GM18868 (cell line): ENCODE data around the gene NR1D2.
A peak's percentile ranks its signal among the peaks of the same experiment; 100 is the strongest.
"Not testable (repeated sequence)": the region's sequence is repeated elsewhere in the genome, so short reads cannot be mapped to it uniquely, and the experiment has no call there.

Source experiments
- ATAC-seq: cut with Tn5 transposase; IDR thresholded peaks from one replicate; pipeline ENCODE4 v1.9.1; 2021; ENCODE audit warnings: mild to moderate bottlenecking, moderate library complexity; ENCODE audit not compliant: unreplicated experiment

Gene NR1D2

DNA sequence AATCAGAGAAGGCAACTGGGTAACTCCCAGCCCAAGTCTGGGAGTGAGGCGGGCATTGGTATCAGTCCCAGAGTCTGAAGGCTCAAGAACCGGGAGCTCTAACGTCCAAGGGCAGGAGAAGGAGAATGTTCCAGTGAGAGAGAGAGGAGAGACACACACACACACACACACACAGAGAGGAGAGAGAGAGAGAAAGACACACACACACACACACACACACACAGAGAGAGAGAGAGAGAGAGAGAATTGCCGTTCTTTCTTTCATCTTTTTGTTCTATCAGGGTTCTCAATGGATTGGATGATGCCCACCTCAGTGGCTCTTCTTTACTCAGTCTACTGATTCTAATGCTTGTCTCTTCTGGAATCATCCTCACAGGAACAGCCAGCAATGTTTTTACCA lies 57.0 kb downstream of the NR1D2 start:
- no peak for ATAC-seq

GRCh38 chr3:24003466-24003865 lies 58.4 kb downstream of the NR1D2 start:
- no peak for ATAC-seq

DNA sequence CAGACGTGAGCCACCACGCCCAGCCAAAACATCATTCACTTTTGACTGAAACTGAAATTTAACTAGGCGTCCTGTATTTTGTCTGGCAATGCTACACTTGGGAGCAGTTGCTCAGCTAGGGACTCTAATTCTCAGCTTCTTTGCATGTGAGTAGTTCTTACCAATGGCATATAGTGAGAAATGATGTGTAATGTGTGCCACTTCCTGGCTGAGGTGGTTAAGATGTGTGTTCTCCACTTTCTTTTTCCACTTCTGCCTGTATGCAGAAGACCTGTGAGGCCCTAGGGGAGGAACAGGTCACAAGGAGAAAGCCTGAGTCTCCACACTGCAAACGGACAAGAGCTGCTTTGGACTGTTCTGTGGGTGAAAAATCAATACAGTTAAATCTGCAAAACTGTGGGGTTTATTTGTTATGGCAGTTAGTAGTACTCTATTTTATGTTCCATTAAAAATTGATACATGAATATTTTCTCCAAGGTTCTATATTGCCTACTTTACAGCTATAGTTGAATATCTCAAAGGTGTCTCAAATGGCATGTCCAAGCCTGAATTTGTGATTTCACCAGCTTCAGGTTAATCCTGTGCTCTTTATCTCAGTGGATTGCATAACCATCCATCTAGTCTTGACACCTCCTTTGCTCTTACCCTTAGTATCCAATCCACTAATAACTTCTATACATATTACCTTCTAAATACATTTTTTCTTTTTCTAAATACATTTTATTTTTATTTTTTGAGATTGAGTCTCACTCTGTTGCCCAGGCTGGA lies 59.3 kb downstream of the NR1D2 start:
- peak; percentile 77 for ATAC-seq

DNA sequence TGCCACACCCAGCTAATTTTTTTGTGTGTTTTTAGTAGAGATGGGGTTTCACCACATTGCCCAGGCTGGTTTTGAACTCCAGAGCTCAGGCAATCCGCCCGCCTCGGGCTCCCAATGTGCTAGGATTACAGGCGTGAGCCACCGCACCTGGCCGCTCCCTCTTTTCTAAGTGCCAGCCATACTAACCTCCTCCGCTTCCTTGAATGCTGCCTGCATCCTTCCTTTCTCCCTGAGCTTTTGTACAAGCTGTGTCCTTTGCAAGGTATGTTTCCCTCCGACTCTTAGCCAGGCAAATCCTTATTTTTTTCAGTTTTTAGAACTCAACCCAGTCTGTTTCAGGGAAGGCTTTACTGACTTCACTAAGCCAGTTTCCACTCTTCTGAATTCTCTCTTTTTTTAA lies 60.6 kb downstream of the NR1D2 start:
- ATAC-seq = no peak

- ATAC-seq = not testable (repeated sequence)
Measured at GRCh38 chr3:24010834-24011233, 65.7 kb downstream of the NR1D2 start.

DNA sequence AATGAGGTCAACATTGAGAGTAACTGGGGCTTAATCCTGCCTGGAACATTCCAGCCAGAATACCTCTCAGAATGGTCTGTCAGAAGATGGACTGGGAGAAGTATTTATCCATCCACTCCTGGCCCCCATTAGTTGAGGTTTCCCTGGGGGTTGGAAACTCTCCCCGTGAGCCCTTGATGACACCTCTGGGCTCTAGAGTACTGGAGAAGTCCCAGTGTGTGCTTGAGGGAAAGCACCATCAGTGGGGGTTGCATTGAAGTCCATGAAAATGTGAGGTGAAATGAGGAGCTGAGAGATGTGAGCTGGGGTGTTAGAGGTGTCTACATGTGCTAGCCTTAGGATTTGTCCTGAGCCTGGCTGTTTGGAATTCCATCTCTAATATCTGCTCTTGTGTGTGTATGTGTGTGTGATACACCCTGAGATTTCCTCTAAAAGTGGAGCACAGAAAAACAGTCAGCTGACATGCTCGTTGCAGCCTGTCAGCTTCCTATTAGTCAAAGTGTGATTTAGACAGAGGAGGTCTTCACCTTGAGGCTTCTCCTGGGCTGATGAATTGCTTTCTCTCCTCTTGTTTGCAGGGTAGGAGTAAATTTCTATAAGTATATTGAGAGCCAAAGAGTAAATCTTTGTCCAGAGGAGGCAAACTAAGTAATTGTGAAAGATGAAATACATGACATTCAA lies 67.6 kb downstream of the NR1D2 start:
- ATAC-seq = peak; percentile 84

- no peak for ATAC-seq
Measured at GRCh38 chr3:24017305-24017704, 72.2 kb downstream of the NR1D2 start.

DNA sequence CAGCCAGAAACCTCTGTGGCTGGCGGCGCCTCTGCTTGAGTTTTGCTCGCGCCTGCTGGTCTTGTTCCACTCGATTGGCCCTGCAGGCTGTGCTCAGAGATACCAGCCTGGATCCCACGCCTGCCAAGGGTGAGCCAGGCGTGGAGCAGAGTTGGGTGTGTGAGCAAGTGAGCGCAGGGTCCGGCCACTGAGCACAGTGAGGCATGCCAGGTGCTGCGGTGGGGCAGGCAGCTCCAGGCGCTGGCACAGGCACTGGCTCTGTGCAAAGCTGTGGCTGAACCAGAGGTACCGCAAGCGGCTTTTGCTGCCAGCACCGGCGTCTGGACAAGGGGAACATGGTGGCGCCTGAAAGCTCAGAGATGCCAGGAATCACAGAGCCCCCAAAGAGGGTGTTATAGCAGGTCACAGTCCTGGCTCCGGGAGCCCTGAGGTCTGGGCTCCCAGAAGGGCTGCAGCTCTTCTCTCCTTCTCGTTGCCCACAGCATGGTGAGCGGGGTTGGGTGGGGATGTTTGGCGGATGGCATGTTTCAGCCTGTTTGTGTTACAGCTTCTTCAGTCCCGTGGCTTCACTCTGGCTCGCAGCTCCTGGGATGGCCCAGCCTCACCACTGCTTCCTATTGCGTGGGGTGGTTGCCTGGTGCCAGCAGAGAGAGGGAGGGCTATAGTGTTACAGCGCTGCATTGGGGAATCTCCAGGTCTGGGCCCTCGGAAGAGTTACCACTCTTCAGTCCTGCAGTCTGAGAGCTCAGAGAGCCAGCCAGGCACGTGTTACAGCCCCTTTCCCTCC lies 73.9 kb downstream of the NR1D2 start:
- ATAC-seq = no peak

GRCh38 chr3:24019585-24019984 lies 74.5 kb downstream of the NR1D2 start:
- ATAC-seq = no peak

GRCh38 chr3:24020036-24020691 lies 75.1 kb downstream of the NR1D2 start:
- no peak for ATAC-seq

- ATAC-seq = no peak
Measured at GRCh38 chr3:24023197-24023596, 78.1 kb downstream of the NR1D2 start.

DNA sequence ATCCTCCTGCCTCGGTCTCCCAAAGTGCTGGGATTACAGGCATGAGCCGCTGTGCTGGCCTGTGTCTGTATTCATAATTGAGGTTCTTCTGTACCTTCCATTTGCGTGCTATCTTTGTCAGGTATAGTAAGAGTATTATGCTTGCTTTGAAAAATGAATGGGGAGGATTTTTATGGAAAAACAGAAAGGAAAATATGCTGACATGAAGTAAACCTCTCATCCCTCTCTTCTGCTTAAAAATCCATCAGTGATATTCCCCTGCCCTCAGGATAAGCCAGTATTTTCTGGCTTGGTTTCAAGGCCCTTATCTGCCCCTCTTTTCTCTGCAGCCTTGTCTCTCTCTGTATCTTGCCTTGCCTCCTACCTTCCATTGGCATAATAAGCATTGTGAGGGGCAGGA lies 80.7 kb downstream of the NR1D2 start:
- no peak for ATAC-seq

DNA sequence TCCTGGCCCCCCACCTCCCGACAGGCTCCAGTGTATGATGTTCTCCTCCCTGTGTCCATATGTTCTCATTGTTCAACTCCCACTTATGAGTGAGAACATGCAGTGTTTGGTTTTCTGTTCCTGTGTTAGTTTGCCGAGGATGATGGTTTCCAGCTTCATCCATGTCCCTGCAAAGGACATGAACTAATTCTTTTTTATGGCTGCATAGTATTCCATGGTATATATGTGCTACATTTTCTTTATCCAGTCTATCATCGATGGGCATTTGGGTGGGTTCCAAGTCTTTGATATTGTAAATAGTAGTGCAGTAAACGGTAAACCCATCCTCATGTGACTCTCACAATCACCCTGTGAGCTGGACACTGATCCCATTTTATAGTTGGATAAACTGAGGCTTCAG lies 81.6 kb downstream of the NR1D2 start:
- not testable (repeated sequence) for ATAC-seq

DNA sequence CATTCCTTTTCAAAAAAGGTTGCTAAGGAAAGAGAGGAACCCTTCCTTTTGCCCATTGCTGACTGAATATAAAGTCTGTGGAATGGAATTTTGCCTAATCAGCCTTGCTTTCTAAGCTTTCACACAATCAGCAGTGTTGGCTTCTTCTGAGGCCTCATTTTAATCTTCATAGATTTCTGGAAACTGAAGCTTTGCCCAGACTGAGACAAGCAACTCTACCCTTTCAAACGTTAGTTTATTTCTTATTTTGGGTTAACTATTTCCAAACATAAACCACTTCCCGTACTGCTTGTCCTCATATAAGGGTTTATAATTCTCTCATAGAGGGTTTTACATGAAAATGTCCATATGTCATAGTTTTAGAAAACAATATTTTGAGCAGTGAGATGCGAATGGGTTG lies 82.9 kb downstream of the NR1D2 start:
- ATAC-seq = no peak
